ENCODE measurements around the gene CDC5L.
A peak's percentile ranks its signal among the peaks of the same experiment; 100 is the strongest.

The CDC5L gene

DNA sequence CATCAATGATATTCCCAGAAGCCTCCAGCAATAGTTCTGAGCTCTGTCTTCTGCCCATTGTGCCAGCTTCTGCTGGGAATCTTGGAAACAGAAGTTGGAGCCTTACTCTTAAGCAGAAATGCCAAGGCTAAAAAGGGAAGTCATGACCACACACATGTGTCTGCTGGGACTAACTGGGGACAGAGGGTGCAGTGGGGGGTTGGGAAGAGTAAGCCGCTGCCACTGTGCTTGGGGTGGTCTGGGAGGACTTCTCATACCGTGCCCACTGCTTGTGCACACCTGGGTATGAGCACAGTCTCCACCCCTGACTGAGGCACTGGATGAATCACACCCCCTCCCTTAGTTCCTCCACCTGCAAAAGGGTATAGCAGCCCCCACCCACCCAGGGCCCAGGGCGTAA is 90.7 kb downstream of the CDC5L start:
- TF ChIP-seq, protein P1, sequence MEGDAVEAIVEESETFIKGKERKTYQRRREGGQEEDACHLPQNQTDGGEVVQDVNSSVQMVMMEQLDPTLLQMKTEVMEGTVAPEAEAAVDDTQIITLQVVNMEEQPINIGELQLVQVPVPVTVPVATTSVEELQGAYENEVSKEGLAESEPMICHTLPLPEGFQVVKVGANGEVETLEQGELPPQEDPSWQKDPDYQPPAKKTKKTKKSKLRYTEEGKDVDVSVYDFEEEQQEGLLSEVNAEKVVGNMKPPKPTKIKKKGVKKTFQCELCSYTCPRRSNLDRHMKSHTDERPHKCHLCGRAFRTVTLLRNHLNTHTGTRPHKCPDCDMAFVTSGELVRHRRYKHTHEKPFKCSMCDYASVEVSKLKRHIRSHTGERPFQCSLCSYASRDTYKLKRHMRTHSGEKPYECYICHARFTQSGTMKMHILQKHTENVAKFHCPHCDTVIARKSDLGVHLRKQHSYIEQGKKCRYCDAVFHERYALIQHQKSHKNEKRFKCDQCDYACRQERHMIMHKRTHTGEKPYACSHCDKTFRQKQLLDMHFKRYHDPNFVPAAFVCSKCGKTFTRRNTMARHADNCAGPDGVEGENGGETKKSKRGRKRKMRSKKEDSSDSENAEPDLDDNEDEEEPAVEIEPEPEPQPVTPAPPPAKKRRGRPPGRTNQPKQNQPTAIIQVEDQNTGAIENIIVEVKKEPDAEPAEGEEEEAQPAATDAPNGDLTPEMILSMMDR (IDR thresholded peaks at IDR 0.05; ENCODE audit: low read depth, low read length) = no peak
- TF ChIP-seq MYC (IDR thresholded peaks at IDR 0.05; ENCODE audit: low read depth, low read length) (no peak; the same call in 1 of the 2 replicates), POLR2A (IDR thresholded peaks at IDR 0.05; ENCODE audit: extremely low read depth, insufficient read length) (no peak)
- TF ChIP-seq, protein P2, sequence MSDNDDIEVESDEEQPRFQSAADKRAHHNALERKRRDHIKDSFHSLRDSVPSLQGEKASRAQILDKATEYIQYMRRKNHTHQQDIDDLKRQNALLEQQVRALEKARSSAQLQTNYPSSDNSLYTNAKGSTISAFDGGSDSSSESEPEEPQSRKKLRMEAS (IDR thresholded peaks at IDR 0.05; ENCODE audit: low read depth, low read length) = no peak
- peak; percentile 49 for DNase-seq (ENCODE audit: low read depth)
- H3K4me3 ChIP-seq (ENCODE audit: low read depth, low read length) = no peak overlapping the region

DNA sequence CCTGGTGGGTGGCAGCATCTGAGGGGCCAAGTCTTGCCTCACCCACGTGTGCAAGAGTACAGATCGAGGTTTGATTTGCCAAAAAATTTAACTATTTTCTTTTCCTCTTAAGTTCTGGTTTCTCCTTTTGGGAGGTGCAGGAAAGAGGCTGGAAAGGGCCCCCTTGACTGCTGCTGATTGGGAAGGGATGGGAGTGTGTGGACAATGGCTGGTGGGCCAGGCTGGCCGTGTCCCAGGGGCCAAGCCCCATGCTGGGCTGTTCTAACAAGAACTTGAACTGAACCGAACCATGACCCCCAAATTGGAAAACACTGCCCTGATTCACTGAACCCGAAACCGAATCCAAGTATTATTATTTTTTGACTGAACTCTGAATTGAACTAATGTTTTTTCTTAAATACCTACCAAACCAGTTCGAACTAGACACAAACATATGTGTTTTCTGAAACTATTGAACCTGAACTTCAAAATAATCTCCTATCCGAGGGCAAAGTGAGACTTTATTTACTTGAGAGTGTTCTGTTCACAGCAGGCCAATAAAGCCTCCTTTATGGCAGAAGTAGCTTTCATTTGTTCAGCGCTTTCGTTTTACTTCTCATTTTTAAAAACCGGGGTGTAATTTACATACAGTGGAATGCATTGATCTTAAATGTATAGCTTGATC is 91.2 kb downstream of the CDC5L start:
- H3K4me3 ChIP-seq (ENCODE audit: low read depth, low read length) = no peak overlapping the region
- TF ChIP-seq, protein P2 (IDR thresholded peaks at IDR 0.05; ENCODE audit: low read depth, low read length) = no peak
- TF ChIP-seq POLR2A (IDR thresholded peaks at IDR 0.05; ENCODE audit: extremely low read depth, insufficient read length) (no peak), MYC (IDR thresholded peaks at IDR 0.05; ENCODE audit: low read depth, low read length) (no peak)
- TF ChIP-seq, protein P1 (IDR thresholded peaks at IDR 0.05; ENCODE audit: low read depth, low read length) = no peak
- no peak for DNase-seq (ENCODE audit: low read depth)

DNA sequence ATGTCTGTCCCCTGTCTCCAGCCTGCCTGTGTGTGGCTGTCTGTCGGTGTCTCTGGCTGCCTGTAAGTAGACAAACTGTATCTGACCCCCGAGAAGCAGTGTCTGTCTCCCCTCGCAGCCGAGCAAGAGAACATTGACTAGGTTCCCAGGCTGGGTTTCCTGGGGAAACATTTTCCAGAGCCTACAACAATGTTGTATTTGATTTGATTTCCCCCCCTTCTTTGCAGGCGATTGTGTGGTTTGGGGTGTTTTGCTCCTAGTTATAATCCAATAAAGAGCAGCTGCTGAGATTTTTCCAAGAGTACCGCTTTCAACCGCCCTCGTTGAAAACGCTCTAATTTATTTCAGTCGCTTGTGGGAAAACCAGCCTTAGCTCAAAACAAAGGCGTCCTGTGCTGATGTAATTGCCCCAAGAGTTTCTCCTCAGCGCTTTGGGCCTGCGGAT is 92.6 kb downstream of the CDC5L start:
- DNase-seq (ENCODE audit: low read depth) = no peak
- no peak for TF ChIP-seq MYC (IDR thresholded peaks at IDR 0.05; ENCODE audit: low read depth, low read length)
- TF ChIP-seq, protein P2 (IDR thresholded peaks at IDR 0.05; ENCODE audit: low read depth, low read length) = no peak
- TF ChIP-seq, protein P1 (IDR thresholded peaks at IDR 0.05; ENCODE audit: low read depth, low read length) = no peak
- TF ChIP-seq POLR2A (IDR thresholded peaks at IDR 0.05; ENCODE audit: extremely low read depth, insufficient read length) = no peak

DNA sequence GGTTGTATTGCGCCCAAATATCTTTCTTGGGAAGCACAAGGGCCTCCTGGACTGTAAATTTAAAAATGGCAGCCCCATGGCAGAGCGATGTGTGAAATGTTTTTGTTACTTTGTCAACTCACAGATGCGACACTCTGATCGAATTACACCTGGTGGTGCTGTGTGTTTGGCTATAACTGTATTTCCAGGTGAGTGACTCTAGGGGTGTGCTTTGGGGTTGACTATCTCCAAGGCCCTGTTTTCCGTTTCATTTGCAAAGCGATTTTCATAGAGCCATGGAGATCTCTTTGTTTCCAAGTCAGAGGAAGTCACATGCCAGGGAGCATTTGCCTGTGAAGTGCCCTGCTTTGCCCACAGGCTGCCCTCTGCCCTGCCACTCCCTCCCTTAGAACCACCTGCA is 93.5 kb downstream of the CDC5L start:
- no peak overlapping the region for H3K4me3 ChIP-seq (ENCODE audit: low read depth, low read length)
- no peak for DNase-seq (ENCODE audit: low read depth)
- TF ChIP-seq POLR2A (IDR thresholded peaks at IDR 0.05; ENCODE audit: extremely low read depth, insufficient read length) = no peak
- no peak for TF ChIP-seq MYC (IDR thresholded peaks at IDR 0.05; ENCODE audit: low read depth, low read length)
- TF ChIP-seq, protein P1 (IDR thresholded peaks at IDR 0.05; ENCODE audit: low read depth, low read length) = no peak
- TF ChIP-seq, protein P2 (IDR thresholded peaks at IDR 0.05; ENCODE audit: low read depth, low read length) = no peak

More for the DNA sequence above, 92.6 kb downstream of the CDC5L start:
- no peak overlapping the region for H3K4me3 ChIP-seq (ENCODE audit: low read depth, low read length)

DNA sequence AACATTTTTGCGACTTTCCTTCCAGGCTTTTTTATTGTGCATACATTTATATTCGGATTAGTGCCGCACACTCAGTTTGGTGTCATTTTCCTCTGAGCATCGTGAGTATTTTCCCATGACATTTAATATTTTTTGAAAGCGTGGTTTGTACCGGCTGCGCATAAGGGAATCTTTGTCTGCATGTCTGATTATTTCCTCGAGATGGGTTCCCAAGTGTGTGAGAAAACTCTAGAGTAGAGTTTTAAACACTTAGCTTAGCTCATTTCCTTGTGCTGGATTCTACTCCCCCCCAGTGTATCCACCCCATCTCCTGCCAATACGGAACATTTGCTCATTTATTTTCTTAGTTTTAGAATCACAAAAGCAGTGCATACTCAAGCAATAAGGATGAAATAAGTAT is 94.3 kb downstream of the CDC5L start:
- TF ChIP-seq MYC (IDR thresholded peaks at IDR 0.05; ENCODE audit: low read depth, low read length) (no peak), POLR2A (IDR thresholded peaks at IDR 0.05; ENCODE audit: extremely low read depth, insufficient read length) (no peak)
- TF ChIP-seq, protein P2 (IDR thresholded peaks at IDR 0.05; ENCODE audit: low read depth, low read length) = no peak
- TF ChIP-seq, protein P1 (IDR thresholded peaks at IDR 0.05; ENCODE audit: low read depth, low read length) = no peak
- no peak overlapping the region for H3K4me3 ChIP-seq (ENCODE audit: low read depth, low read length)
- DNase-seq (ENCODE audit: low read depth) = no peak
